Activated naive CD8-positive, alpha-beta T cell treated with anti-CD3 and anti-CD28 coated beads, Interleukin-2, amount 50 U/mL, for 16 hours (primary cell): ENCODE measurements around the gene TBCK.

Experiments used
- DNase-seq: peaks from one replicate; pipeline ENCODE4 v3.0.0-alpha.2; 2020; ENCODE audit warnings: low read depth, low spot score

TBCK gene

GRCh38 chr4:105992641-105993305 lies 323.2 kb downstream of the TBCK start:
- no peak for DNase-seq

GRCh38 chr4:105991726-105992125 lies 324.3 kb downstream of the TBCK start:
- no peak for DNase-seq
